HL-60 (cell line): Measurements from ENCODE around the gene SIL1.

Experiments
- GABPA ChIP-seq: IDR thresholded peaks from 2 replicates; pipeline ENCODE4 v1.6.1; 2012; ENCODE audit warnings: low read depth
- POLR2AphosphoS5 ChIP-seq: IDR thresholded peaks from 2 replicates; pipeline ENCODE4 v1.6.1; 2012; ENCODE audit warnings: low read depth
- REST ChIP-seq: IDR thresholded peaks from 2 replicates; pipeline ENCODE4 v1.6.1; 2012; ENCODE audit warnings: low read depth; ENCODE audit not compliant: insufficient replicate concordance
- SPI1 ChIP-seq: IDR thresholded peaks from 2 replicates; pipeline ENCODE4 v1.6.1; 2012; ENCODE audit warnings: low read depth, mild to moderate bottlenecking, borderline replicate concordance
- TF ChIP-seq, protein P1 (sequence below): IDR thresholded peaks from one replicate; pipeline ENCODE4 v1.5.1; 2011; ENCODE audit warnings: low read length, control low read depth, inconsistent platforms; ENCODE audit not compliant: insufficient read depth

GRCh38 chr5:139183502-139183901 is 14.7 kb downstream of the SIL1 start:
- TF ChIP-seq, protein P1, sequence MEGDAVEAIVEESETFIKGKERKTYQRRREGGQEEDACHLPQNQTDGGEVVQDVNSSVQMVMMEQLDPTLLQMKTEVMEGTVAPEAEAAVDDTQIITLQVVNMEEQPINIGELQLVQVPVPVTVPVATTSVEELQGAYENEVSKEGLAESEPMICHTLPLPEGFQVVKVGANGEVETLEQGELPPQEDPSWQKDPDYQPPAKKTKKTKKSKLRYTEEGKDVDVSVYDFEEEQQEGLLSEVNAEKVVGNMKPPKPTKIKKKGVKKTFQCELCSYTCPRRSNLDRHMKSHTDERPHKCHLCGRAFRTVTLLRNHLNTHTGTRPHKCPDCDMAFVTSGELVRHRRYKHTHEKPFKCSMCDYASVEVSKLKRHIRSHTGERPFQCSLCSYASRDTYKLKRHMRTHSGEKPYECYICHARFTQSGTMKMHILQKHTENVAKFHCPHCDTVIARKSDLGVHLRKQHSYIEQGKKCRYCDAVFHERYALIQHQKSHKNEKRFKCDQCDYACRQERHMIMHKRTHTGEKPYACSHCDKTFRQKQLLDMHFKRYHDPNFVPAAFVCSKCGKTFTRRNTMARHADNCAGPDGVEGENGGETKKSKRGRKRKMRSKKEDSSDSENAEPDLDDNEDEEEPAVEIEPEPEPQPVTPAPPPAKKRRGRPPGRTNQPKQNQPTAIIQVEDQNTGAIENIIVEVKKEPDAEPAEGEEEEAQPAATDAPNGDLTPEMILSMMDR: no peak
- no peak for TF ChIP-seq GABPA
- no peak for TF ChIP-seq POLR2AphosphoS5
- no peak for TF ChIP-seq SPI1
- no peak for TF ChIP-seq REST
